ENCODE results near the gene HSPA12B.

Gene HSPA12B

DNA sequence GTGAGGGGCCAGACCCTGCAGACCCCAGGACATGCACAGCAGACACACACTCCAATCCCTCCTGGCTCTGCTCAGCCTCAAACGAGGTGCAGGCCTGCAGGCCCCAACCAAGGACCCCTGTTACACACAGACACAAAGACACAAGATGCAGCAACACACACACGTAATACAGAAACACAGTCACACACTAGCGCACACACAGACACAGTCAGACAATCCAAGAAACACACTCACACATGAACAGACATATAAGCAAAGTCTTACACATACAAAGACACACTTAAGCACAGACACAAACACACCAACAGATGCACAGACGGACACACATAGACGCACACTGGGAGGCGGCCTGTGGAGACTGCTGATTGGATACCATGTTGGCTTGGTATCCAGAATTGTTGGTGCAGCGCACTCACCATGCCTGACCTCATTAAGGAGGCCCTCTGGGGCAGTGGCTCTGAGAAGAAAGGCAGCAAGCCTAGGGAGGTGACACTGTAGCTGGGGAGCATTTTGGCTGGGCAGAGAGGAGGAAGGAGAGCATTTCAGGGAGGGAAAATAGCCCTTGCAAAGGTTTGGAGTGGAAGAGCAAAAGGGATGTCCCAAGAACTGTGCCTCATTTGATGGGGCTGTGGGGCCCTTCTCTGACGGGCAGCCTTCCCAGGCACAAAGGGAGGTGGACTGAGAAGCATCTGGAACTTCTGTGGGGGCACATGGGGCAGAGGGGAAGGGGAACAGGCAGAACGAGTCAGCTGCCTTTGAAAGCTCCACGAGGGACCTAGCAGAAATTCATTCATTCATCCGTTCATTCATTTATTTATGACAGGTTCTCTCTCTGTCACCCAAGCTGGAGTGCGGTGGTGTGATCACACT is 1.4 kb upstream of the HSPA12B start:
- DNase-seq = no peak

DNA sequence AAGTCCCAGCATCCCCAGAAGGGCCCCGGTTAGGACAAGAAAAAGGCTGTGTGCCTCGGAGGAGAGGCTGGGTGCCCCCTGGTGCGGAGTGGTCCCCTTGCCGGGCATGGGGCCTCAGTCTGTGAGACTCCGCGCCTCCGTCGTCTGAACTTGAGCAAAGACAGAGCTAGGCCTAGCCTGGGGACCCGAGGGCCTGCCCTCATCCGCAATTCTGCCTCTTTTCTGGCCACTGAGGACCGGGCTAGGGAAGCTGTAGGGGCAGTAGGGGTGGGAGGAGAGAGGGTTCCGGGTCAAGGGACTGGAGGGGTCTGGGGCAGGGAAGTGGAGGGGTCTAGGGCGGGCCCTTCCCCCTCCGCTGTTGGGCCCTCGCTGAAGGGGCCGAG is 550 bp upstream of the HSPA12B start:
- DNase-seq = no peak

DNA sequence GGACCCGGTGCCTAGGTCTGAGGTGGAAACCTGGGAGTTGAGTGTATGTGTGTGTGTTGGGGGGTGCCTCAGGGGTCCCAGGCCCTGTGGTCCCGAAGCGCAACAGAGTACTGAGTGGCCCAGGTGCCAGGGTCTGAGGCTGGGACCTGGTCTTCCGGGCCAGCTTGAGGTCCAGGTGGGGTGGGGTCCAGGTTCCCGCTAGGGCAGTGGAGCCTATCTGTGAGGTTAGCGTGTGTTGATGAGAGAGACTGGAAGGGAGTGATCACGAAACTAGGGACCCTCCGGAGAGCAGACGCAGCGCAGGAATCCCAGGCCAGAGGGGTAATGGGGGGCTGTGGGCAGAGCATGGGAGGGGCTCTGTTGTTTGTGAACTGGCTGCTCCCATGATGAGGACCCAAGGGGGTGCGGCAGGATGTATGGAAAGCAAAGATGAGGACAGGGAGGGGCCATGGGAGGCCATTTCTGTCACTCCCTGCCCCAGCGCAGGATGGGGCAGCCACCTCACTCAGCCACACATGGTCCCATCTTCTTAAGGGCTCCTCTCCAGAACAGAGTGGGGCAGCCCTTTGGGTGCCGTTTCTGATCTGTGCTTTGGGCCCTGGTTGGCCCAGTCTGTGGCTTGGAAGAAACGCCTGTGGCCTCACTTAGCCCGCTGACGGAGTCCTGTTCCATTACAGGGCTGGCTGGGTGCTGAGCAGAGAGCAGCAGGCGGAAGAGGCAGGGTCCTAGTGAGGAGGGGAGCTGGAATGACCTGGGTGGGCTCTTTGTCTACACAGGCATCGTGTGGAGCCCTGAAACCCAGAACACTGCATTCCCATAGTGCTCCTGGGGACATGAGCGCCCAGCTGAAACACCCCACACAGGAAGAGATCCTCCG is 872 bp downstream of the HSPA12B start:
- no peak for DNase-seq

DNA sequence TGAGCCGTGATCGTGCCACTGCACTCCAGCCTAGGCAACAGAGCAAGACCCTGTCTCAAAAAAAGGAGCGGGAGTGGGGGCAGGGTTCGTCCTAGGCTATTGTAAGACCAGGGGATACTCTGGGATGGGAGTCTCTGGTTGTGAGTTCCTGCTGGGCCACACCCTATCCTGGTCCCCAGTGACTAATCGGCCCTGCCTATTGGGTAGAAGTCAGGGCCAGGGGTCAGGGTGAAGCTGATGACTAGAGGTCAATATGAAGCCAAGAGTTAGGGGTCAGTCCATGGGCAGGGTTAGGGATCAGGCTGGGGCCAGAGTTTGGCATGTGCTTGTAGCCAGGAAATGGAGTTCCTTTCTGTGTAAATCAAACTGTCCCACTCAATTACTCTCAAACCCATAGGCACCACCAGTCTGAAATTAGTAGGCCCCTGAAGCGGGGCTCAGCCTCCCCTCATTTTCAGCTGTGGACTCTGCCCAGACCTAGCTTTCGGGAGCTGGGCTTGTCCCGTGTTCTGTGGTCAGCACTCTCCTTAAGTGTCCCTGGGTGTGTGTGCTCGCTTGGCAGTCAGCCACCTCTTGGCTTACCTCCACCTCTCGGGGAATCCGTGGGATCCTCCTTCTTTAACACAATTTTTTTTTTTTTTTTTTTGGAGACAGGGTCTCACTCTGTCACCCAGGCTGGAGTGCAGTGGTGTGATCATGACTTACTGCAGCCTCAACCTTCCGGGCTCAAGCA is 1.8 kb downstream of the HSPA12B start:
- no peak for DNase-seq

DNA sequence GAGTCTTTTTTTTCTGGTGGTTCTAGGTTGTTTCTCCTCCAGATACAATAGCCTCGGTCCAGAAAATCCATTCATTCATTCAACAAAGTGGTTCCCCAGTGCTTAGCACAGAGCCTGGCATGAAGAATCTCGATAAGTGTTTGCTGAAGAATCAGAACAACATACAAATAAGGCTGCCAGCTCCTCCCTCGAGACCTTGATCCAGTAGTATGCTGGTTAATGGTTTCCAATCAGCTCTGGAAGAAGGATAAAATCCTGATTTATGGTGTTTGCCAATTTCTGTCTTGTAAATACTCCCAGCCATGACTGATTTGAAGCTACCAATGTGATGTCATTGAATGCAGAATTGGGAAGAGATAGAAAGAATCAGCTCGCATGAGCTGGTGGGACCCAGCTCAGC is 3.3 kb downstream of the HSPA12B start:
- DNase-seq = no peak

DNA sequence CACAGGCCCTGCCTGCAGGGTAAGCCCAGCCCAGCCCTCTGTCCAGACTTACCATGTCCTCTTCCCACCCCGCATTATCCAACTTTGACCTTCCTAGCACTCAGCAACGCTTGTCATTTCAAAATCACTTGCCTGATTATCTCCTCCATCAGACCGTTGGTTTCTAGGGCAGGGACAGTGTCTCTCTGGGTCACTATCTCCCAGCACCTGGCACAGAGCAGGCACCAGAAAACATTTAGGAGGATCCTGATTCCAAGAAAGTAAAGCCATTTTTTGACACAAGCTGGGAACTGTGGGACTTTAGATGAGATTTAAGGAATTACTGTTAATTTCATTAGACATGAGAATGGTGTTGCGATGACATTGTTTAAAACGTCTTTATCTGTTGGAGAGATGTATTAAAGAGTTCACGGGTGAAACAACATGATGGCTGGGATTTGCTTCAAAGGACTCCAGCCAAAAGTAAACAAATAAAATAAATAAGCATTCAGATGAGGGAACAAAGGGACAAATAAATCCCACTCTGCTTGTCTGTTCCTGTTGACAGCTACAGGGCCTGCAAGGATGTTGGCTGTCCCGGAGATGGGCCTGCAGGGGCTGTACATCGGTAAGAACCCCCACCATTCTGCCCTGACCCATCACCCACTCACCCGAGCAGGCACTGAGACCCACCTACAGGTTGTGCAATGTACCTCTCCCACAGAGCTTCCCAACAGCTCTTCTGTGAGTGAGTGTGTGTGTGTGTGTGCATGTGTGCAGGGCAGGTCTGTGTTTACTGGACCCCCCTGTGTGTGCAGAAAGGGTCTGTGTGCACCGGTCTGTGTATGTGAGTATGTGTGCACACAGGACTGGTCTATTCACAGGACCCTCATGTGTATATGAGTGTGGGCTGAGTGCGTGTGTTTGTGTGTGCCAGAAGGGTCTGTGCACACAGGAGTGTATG is 5.9 kb downstream of the HSPA12B start:
- no peak for DNase-seq

DNA sequence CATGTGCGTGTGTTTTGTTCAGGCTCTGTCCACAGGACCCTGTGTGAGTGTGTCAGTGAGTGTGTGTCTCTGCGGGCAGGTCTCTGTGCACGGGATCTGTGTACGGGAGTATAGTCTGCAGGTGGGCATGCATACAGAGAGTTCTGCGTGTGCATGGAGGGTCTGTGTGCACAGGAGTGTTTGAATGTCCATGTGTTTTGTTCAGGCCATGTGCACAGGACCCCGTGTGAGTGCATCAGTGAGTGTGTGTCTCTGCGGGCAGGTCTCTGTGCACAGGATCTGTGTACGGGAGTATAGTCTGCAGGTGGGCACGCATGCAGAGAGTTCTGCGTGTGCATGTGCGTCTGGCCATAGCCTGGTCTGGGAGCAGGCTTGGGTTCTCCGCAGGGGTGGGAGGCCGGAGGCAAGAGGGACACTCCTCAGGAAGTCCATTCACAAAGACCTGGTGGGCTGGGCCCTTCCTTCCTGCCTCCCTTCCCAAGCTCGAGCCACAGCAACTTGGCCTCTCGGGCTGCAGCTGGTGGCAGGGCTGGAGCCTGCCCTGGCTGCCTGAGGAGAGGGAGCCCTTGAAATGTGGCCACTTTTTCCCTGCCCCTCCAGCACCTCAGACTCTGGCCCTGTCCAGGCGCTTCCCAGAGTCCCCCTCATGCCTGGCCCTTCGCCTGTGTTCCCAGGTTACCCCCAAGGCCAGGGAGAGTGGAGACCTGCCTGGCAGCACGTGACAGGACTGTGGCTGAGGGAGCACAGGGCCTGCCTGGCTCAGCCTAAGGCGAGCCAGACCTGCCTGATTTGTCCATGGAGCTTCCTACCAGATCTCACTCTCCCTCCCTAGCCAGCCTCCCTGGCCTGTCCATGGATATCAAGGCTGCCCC is 6.8 kb downstream of the HSPA12B start:
- no peak for DNase-seq

DNA sequence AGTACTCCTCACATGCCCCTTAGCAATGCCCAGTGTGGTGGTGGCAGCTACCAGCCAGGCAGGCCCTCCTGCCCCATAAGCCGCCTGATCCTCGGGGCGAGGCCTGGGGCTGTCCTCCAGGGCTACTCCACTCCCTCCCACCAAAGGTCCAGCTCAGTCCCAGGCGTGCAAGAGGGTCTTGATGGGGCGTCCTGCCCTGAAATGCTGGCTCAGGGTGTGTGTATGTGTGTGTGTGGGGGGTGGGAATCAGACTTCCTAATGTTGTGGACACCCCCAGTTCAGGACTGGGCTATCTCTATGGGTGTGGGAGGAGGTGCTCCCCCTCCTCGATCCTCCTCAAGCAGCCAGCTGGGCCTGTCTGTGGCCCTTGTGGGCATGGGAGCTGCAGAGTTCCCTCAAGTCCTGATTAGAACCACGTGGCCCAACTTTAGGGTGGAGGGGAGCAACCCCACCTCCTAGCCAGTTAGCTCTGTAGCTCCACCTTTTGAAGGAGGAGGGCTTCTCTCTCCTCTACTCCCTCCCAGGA is 7.5 kb downstream of the HSPA12B start:
- no peak for DNase-seq

DNA sequence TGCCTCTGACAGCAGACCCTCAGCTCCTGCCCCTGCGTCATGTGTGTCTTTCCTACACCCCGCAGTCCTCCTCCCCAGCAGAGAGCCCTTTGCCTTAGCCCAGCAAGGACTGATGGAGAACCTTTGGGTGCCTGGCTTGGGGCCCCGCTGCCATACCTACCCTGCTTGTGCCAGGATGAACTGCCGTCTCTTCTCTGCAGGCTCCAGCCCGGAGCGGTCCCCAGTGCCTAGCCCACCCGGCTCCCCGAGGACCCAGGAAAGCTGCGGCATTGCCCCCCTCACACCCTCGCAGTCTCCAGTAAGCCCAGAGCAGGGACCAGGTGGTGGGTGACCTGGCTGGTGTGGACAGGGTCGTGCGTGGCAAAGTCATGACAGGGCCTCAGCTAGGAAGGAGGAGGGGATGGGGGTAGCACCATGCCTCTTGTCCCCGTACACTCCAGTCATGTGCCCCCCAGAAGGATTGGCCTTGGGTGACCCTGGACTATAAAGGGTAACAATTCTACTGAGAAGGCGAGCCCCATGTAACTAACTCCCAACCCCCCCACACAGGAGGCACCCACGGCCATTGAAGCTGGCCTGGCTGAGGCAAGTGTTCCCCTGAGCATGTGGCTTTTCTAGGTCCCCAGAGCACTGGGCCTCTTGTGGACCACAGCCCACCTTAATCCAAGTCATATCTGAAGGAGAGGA is 8.3 kb downstream of the HSPA12B start:
- DNase-seq = no peak

DNA sequence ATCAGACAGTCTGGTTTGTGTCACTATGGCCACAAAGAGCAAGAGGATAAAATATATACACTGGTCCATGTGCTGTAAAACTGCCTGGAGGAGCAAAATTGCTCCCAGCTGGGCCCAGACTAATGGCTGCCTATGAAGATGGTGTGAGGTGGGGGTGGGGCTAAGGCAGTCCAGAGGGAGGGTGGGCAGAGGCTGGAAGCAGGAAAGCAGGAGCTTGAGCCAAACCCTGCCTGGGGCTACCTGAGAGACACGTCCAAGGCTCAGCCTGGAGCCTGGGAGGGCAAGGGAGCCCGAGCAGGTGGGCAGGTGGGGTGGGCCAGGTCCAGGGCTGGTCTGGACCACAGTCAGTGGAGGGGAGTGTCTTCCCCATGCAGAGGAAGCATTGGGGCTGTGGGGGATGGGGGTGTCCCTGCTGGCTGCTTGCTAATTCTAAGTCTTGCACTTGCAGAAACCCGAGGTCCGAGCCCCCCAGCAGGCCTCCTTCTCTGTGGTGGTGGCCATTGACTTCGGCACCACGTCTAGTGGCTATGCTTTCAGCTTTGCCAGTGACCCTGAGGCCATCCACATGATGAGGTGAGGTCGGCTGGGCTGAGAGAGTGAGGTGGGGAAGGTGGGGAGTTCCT is 9.5 kb downstream of the HSPA12B start:
- DNase-seq = no peak

DNA sequence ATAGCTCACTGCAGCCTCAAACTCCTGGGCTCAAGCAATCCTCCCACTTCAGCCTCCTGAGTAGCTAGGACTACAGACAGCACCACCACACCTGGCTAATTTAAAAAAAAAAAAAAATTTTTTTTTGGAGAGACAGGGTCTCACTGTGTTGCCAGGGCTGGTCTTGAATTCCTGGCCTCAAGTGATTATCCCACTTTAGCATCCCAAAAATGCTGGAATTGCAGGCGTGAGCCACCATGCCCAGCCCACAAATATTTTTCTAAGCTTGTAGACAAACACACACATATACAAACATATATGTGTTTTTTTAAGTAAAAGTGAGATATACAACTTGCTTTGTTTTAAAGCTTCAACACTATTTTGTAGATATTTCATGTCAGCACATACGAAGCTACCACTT is 10.8 kb downstream of the HSPA12B start:
- no peak for DNase-seq

DNA sequence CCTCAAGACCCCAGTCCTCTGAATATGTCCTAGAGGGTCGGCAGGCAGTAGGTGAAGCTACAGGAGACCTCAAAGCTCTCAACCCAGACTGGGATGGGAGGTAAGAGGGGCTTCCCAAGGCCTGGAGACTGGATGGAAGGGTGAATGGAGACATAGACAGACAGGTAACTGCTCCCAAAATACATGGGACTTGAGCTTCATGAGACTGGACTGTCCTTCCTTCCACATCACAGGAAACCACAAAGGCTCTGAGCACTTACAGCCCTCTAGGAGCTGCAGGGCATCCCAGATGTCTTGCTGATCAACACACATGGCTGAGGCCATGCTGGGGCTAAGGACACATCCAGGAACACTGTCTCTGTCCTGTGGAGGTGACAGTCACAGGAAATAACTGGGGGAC is 11.6 kb downstream of the HSPA12B start:
- DNase-seq = no peak

DNA sequence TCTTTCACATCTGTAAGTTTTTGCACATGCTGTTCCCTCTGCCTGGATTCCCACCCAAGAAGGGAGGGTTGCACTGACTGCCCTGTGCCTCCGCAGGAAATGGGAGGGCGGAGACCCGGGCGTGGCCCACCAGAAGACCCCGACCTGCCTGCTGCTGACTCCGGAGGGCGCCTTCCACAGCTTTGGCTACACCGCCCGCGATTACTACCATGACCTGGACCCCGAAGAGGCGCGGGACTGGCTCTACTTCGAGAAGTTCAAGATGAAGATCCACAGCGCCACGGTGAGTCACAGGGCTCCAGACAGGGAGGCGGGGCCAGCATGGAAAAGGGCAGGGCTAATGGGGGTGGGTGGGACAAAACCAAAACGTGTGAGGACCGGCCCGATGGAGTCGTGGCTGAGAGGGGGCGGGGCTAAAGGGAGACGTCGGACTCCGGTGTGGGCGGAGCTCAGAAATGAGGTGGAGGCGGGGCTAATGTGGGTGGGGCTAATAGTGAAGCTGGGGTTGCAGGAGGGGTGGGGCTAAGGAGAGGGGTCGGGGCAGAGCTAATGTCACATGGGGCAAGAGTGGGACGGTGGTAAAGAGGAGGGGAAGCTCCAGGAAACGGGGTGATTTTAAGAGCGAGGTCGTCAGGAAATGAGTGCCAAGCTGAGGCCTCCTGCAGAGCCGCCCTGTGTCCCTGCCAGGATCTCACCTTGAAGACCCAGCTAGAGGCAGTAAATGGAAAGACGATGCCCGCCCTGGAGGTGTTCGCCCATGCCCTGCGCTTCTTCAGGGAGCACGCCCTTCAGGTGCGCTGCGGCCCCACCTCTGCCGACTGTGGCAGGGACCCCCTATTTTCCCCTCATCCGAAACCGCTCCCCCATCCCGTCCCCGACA is 12.6 kb downstream of the HSPA12B start:
- DNase-seq = no peak

DNA sequence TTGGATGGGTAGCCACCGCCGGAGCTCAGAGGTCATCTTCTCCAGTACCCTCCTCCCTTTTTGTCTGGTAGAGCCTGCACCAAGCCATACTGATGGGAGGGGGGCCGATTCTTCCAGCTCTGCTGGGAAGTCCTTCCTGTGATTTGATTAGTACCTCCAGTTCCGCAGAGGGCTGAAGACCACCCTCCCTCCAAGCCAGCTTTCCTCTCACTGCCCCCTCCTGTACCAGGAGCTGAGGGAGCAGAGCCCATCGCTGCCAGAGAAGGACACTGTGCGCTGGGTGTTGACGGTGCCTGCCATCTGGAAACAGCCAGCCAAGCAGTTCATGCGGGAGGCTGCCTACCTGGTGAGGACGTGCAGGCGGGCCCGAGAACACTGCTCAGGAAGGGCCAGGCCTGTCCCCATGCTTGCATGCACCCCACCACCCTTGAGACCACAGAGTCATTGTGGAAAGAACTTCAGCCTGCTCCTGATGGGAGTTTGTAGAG is 13.2 kb downstream of the HSPA12B start:
- DNase-seq = no peak

DNA sequence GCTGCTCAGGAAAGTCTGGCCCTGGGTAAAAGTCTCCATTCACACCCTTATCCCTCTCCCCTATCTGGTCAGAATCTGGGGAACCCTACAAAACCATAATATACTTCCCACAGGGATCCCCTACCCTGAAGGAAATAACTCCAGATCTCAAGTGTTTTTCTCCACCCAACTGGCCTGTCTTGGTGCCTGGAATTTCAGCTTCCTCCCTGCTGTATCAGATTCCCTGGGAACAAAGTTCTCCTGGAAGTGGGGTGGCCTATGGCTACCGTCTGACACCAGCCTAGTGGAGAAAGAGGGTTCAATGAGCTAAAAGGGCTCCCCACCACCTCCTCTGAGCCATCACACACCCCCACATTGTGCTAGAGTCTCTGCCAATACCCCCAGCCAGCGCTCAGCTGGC is 15.0 kb downstream of the HSPA12B start:
- no peak for DNase-seq

DNA sequence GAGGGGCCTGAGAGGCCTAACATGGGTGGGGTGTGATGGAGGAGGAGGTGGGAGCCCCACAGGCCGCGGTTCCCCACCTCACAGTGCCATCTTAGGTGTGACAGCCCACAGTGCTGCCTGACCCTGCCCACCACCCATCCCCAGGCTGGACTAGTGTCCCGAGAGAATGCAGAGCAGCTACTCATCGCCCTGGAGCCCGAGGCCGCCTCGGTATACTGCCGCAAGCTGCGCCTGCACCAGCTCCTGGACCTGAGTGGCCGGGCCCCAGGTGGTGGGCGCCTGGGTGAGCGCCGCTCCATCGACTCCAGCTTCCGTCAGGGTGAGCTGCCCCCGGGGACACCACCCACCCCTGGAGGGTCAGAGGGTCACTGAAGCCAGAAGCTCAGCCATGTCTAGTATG is 15.6 kb downstream of the HSPA12B start:
- DNase-seq = no peak

DNA sequence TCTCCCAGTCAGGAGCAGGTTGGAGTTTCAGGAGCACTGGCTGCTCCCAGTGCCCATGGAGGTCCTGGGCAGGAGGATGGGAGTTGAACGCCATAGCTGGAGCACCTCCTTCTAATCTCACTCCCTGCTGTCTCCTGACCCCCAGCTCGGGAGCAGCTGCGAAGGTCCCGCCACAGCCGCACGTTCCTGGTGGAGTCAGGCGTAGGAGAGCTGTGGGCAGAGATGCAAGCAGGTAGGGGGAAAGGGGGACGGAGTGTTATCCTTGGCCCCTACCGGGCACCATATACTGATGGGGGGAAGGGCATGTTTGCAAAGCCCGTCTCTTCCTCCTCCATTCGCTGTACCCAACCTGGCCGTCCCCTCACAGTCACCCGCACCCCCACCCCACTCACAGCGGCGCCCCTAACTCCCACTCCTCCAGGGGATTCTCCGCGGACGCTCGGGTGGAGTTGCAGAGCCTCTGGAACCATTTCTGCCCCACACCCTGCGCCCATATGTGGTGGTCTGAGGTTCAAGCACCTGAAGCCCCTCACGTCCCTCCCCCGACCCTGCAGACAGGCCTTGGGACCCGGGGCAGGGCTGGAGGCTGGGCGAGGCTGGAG is 16.7 kb downstream of the HSPA12B start:
- DNase-seq = no peak
